CD1c-positive myeloid dendritic cell (primary cell): ENCODE data around the gene PROZ.

Source experiments
- DNase-seq: peaks from one replicate; pipeline ENCODE4 v3.0.0-alpha.2; 2016; ENCODE audit errors: extremely low spot score

PROZ gene

DNA sequence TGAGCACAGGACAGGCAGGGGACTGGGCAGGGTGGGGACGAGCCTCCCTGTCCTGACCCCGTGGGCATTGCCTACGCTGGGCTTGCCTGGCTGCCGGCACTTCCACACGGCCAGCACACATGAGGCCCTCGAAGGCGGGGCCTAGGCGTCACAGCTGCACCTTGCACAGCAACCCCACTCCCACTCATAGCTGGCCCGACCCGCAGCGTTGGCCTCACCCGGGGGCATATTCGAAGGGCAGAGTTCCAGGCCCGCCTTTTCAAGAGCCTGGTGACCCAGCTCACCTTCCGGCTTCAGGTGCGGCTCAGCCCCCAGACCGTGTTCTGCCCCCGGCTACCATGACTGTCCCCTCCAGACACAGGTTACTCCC, 16.9 kb upstream of the PROZ start:
- DNase-seq, result no peak

DNA sequence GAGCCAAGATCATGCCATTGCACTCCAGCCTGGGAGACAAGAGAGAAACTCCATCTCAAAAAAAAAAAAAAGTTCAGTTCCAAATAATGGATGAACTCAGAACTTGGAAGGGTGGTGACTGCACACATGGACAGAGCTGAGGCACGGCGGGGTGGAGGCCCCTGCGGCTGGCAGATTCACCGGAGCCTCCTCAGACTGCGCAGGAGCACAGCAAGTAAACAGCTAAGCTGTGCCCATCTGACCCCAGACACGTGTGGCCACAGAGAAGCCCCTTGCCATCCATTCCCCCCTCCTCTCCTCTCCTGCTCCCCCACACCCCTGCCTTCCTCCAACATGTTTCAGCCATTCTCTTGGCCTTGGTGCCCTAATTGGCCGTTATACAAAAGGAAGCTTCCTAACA, 15.6 kb upstream of the PROZ start:
- no peak for DNase-seq

DNA sequence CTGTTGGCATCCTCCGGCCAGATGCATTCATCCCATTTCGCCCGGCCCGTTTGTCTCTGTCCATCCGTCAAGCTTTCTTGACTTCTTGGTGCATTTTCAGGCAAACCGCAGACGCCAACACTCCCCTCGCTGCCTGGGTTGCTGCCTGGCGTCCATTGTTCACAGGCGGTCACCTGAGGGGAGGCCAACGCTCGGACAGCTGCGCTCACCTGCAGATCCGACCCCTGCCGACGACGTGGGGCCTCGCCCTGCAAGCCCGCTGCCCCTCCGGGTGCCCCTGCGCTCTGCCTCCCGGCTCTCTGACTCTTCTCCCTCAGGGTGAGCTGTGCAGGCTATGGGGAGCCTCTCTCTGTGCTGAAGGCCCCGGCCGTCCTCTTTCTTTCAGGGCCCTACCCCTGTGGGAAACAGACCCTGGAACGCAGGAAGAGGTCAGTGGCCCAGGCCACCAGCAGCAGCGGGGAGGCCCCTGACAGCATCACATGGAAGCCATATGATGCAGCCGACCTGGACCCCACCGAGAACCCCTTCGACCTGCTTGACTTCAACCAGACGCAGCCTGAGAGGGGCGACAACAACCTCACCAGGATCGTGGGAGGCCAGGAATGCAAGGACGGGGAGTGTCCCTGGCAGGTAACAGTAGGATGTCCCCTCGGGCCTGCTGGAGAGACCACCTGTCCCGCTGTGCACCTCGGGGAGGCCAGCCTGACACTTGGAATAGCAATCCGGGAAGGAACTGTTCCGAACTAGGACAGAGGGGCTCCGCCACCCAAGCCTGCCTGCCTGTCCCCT, 14.8 kb upstream of the PROZ start:
- DNase-seq, result no peak

GRCh38 chr13:113144255-113144629, 14.2 kb upstream of the PROZ start:
- DNase-seq, result no peak

- no peak for DNase-seq
Measured at GRCh38 chr13:113145496-113145895, 13.0 kb upstream of the PROZ start.

DNA sequence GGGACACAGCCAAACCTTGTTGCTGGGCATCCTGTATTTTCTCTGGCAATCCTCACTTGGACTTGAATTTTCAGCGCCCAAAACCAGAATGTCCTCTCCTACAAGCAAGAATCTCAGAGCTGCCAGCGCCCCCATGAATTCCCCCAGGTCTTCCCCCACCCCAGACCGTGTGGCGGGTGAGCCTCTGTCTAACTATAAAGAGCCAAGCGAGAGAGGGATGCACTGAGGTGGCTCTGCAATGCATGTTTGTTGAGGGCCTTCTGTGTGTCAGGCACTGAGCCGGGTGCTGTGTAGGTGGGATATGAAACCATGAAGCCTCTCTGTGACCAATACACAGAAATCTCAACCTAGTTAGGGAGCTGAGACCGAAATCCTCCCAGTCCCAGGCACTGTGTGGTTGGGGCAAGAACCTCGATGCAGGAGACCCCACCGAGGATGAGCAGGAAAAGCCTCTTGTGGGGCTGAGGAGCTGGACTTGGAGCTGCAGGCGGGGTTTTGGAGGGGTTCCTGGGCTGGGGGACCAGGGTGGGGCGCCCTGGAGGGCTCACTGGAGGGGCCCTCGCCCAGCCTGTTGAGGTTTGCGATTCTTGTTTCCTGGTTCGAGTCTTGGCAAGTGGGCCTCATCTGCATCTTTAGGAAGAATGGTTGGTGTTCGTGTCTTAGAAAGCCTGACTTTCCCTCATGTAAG, 12.4 kb upstream of the PROZ start:
- DNase-seq, result no peak

GRCh38 chr13:113146750-113147149, 11.7 kb upstream of the PROZ start:
- DNase-seq, result no peak

GRCh38 chr13:113147206-113147605, 11.2 kb upstream of the PROZ start:
- no peak for DNase-seq

GRCh38 chr13:113148407-113148806, 10.0 kb upstream of the PROZ start:
- no peak for DNase-seq

DNA sequence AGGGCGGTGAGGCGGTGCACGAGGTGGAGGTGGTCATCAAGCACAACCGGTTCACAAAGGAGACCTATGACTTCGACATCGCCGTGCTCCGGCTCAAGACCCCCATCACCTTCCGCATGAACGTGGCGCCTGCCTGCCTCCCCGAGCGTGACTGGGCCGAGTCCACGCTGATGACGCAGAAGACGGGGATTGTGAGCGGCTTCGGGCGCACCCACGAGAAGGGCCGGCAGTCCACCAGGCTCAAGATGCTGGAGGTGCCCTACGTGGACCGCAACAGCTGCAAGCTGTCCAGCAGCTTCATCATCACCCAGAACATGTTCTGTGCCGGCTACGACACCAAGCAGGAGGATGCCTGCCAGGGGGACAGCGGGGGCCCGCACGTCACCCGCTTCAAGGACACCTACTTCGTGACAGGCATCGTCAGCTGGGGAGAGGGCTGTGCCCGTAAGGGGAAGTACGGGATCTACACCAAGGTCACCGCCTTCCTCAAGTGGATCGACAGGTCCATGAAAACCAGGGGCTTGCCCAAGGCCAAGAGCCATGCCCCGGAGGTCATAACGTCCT, 9.4 kb upstream of the PROZ start:
- no peak for DNase-seq

- DNase-seq, result no peak
Measured at GRCh38 chr13:113149711-113150549, 8.5 kb upstream of the PROZ start.

DNA sequence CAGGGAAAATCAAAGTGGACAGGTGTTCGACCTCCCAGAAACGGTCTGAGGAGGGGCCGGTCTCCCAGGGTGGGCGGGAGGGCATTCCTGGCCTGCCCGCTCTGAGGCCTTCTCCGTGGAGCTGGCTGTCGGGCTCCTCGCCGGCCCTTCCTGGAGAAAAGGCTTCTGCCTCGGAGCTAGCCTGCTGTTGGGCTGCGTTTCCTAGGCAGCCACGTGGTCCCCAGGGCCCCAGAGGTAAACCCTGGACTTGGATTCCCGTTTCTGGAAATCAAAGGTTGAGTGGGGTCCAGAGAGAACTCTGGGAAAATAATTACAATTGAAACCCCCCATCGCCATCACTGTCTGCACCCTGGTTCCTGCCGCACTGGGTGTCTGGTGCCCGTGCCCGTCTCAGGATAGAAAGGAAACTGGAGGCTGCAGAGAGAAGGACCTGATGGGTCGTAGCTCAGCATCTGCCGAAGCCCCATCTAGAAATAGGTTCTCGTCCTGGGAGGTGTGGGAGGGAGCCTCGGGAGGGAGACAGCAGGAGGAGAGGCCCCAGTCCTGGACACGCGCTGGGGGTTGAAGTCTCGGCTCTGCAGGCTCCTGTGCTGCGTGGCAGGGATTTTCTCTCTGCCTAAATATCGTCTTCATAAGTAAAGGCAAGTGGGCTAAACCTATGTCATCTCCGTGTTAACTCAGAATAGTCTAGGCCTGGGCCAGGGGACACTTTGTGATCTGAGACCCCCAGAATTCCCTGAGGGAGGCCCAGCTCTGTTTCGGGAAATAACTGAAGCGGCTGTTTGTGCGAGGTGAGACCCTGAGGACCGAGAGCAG, 7.7 kb upstream of the PROZ start:
- no peak for DNase-seq

DNA sequence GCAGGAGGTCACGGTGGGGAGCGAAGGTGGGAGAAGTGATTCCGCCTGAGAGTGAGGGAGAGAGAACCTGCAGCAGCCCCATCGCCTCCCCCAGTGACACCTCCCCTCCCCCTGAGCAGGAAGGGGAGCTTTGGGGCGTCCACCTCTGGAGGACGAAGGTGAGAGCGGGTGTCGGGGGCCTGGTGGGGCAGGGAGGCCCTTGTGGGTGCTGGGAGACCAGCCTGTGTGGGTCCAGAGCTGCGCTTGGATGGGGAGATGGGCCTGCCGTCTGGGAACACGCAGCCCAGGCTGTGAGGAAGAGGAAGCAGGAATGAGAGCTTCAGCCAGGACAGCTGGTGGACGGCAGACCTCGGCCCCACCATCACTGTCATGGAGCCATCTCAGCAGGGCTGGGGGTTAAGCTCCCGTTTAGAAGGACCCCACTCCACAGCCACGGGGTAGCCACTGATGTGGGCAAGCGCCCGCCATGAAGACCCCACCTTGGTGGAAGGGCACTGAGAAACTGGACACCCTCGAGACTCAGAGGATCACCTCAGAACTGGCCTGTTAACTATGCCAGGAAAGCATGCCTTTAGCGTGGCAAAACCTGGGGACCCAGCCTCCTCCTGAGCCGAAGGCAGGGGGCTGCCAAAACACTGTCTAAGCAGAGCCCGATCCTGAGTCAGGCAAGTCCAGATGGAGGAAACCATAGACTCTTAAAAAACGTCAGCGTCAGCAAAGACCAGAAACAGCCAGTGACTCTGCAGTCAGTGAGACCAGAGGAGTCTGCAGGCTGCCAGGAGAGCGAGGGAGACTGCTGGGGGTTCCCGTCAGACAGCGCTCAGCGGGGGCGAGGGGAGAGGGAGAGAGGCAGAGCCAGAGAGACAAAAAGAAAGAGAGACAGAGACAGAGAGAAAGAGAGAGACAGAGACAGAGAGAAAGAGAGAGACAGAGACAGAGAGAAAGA, 6.4 kb upstream of the PROZ start:
- peak; percentile 11 for DNase-seq

DNA sequence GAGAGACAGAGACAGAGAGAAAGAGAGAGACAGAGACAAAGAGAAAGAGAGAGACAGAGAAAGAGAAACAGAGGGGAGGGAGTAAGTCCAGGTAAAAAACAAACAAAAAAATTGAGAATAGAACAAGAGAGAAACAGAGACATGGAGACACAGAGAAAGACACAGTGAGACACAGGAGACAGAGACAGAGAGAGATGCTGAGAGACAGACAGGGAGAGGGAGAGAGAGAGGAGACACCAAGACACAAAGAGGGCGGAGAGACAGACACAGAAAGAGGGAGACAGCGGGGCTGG, 5.8 kb upstream of the PROZ start:
- DNase-seq, result no peak

DNA sequence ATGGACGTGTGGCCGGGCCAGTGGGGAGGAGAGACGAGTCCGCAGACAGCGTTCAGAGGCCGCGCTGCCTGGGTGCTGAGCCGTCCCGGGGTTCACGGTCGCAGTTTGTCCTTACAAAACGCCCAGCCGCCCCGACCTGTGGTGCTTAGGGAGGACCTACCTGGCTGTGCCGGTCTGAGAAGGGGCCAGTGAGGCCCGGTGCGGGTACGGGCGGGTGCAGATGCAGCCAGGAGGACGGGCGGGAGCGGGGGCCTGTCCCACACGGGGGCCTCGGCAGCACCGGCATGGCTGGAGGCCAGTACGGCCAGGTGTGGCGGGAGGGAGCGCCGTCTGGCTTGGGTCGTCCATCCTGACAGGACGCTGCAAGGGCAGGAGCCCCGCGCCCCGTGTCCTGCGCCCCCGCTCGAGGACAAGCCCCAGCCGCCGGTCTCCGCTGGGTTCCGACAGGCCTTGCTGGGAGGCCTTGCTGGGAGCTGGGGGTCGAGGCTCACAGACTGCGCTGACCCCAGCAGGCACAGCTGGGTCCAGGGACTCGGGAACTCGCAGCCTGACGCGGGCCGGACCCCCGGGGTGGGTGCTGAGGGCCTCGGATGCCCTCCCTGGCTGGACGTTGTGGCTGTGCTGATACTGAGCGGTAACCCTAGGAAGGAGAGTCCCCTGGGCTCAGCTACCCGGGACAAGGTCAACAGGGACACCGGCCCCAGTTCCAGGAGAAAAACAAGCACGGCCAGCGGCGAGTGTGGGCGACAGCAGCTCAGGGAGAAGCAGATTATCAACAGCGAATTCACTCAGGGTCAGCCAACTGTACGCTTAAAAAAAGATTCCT, 5.3 kb upstream of the PROZ start:
- DNase-seq, result peak; percentile 35

DNA sequence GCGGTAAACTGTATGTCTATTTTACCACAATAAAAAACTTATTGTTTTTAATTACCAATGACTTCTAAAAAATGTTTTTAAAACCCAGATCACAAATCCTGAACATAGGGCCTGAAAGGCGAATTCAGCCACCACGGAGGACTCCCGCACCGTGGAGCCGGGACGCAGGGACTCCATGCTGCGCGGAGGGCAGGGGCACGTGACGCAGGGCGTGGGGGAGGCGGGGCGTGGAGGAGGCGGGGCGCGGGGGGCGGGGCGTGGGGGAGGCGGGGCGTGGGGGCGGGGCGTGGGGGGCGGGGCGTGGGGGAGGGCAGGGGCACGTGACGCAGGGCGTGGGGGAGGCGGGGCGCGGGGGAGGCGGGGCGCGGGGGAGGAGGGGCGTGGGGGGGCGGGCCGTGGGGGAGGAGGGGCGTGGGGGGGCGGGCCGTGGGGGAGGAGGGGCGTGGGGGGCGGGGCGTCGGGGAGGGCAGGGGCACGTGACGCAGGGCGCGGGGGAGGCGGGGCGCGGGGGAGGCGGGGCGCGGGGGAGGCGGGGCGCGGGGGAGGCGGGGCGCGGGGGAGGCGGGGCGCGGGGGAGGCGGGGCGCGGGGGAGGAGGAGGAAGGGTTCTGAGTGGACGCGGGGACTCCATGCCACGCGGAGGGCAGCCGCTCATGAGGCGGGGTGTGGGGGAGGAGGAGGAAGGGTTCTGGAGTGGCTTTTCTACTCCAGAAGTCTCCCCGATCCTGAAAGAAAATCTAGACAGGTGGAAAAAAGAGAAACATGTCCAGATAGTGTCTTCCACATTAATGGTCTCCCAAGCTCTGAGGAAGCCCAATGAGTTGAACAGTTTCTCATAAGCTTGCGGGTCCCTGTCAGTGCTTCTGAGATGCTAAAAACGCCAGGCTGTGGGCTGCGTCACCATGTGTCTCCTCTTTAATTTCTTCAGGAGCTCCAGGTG, 4.4 kb upstream of the PROZ start:
- peak; percentile 56 for DNase-seq

DNA sequence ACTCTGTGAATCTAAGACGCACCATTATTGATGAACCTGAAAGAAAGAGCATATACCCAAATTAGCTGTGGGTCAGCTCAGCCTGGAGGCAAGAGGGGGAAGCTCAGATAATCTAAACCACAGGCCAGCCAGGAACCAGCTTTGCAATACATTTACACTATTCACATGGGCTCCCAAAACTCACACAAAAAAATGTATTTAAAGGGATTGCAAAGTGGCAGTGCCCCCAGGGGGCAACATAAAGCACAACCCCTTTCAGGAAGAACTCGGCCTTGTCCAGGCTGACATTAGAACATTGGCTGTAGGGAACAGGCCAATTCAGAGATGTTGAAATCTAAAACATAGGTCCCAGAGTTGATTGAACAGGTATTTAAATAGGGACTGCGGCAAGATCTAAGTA, 3.2 kb upstream of the PROZ start:
- DNase-seq, result no peak

- no peak for DNase-seq
Measured at GRCh38 chr13:113155982-113156655, 2.3 kb upstream of the PROZ start.
